Measurements from ENCODE around the gene RNF213. TPM values are rescaled to one million over a fixed set of nuclear protein-coding genes. Genes with fewer than 3 reads are reported as not detected.
"Not testable (repeated sequence)": the region's sequence is repeated elsewhere in the genome, so short reads cannot be mapped to it uniquely, and the experiment has no call there.

RNF213 gene
- total and polyA plus RNA-seq, 10 of the 15 experiments (the other 5 are each of a cell fraction or from before 2014, with no cell fraction given): 18.6 to 145 (median 65.8) TPM

- POLR2A ChIA-PET: interaction anchor here (0.5 kb wide), 1 partner anchor 67 kb away, joined by 4 read pairs; no protein-coding TSS in a partner anchor
- RAD21 ChIA-PET (ENCODE audit: unreplicated experiment): no interaction called here
Measured at GRCh38 chr17:80243526-80244433, 16.9 kb upstream of the RNF213 start.

GRCh38 chr17:80244448-80244847 is 16.2 kb upstream of the RNF213 start:
- H3K4me3 ChIP-seq; SMC1A ChIA-PET (ENCODE audit: uncharacterized antibody, unreplicated experiment); H3K9me3 ChIP-seq (replicated peaks; ENCODE audit: control insufficient read depth, insufficient read depth, low read length); ATAC-seq; DNase-seq (ENCODE audit: low read depth, low spot score); H3K9ac ChIP-seq (ENCODE audit: control insufficient read depth, insufficient read depth, low read length); H3K27ac ChIP-seq (ENCODE audit: control insufficient read depth, insufficient read depth); H3K36me3 ChIP-seq (ENCODE audit: control insufficient read depth in 2 of 2, insufficient read depth in 2 of 2, low read length in 1 of 2); CTCF ChIA-PET; RAD21 ChIA-PET (ENCODE audit: unreplicated experiment); in situ Hi-C loops (cut with MboI); H4K20me1 ChIP-seq (ENCODE audit: control insufficient read depth, insufficient read depth); BruUV-seq (replicated peaks); H3K79me2 ChIP-seq (ENCODE audit: control insufficient read depth, insufficient read depth, low read length); intact Hi-C loops (cut with micrococcal nuclease; ENCODE audit: unreplicated experiment); H3K4me1 ChIP-seq (ENCODE audit: control insufficient read depth, insufficient read depth, low read length); FAIRE-seq; H2AFZ ChIP-seq (ENCODE audit: control insufficient read depth, low read depth, low read length); POLR2A ChIA-PET; H3K4me2 ChIP-seq (ENCODE audit: control insufficient read depth, insufficient read depth); H3K27me3 ChIP-seq (replicated peaks in 1 of 2; ENCODE audit: control insufficient read depth in 2 of 2, insufficient read depth in 2 of 2, low read length in 1 of 2): not testable (repeated sequence)
- 59% methylated on average over 6 of the region's 6 CpGs for WGBS (ENCODE audit: insufficient coverage, insufficient replicate concordance, low lambda C conversion rate, missing lambda C conversion rate)

More at GRCh38 chr17:80243526-80244433, 16.9 kb upstream of the RNF213 start:
- no peaks in the 10 kb centered on the region for H4K20me1 ChIP-seq (ENCODE audit: control insufficient read depth, insufficient read depth)
- no peaks in the 10 kb centered on the region for H3K27me3 ChIP-seq (replicated peaks in 1 of 2; ENCODE audit: control insufficient read depth in 2 of 2, insufficient read depth in 2 of 2, low read length in 1 of 2)
- no peaks in the 10 kb centered on the region for H3K9me3 ChIP-seq (replicated peaks; ENCODE audit: control insufficient read depth, insufficient read depth, low read length)
- H3K79me2 ChIP-seq (ENCODE audit: control insufficient read depth, insufficient read depth, low read length): no peaks in the 10 kb centered on the region
- 60% methylated on average over 26 of the region's 26 CpGs for WGBS (ENCODE audit: insufficient coverage, insufficient replicate concordance, low lambda C conversion rate, missing lambda C conversion rate)
- FAIRE-seq: no peak
- ChIA-PET SMC1A (ENCODE audit: uncharacterized antibody, unreplicated experiment) (no interaction called here), CTCF (no interaction called here)
- H3K4me3 ChIP-seq: no peak overlapping the region
- no TSS peak for BruUV-seq (replicated peaks)
- in situ Hi-C loops (cut with MboI) (no loop called here), intact Hi-C loops (cut with micrococcal nuclease; ENCODE audit: unreplicated experiment) (no loop called here)
- no peak for DNase-seq (ENCODE audit: low read depth, low spot score)
- no peaks in the 10 kb centered on the region for H3K4me1 ChIP-seq (ENCODE audit: control insufficient read depth, insufficient read depth, low read length)
- no peaks in the 10 kb centered on the region for H3K36me3 ChIP-seq (ENCODE audit: control insufficient read depth in 2 of 2, insufficient read depth in 2 of 2, low read length in 1 of 2)
- no peak for ATAC-seq
- H3K4me2 ChIP-seq (ENCODE audit: control insufficient read depth, insufficient read depth): no peak overlapping the region
- no peak overlapping the region for H2AFZ ChIP-seq (ENCODE audit: control insufficient read depth, low read depth, low read length)
- H3K27ac ChIP-seq (ENCODE audit: control insufficient read depth, insufficient read depth): no peak overlapping the region
- TF ChIP-seq MYB (IDR thresholded peaks at IDR 0.05; ENCODE audit: borderline replicate concordance, low read depth, low read length): no peak
- TF ChIP-seq CBFB (IDR thresholded peaks at IDR 0.05; ENCODE audit: low read depth): no peak
- TF ChIP-seq KLF5 (IDR thresholded peaks at IDR 0.05; ENCODE audit: partially characterized antibody): no peak
- no peak for TF ChIP-seq FOS (IDR thresholded peaks at IDR 0.05; ENCODE audit: borderline replicate concordance, extremely low read depth, insufficient read length)
- no peak overlapping the region for H3K9ac ChIP-seq (ENCODE audit: control insufficient read depth, insufficient read depth, low read length)

Data from GM12878 (cell line).